HG03571 (cell line): Measurements from ENCODE around the gene SPPL2C.

Experiments used
- ATAC-seq: cut with Tn5 transposase; IDR thresholded peaks from one replicate; pipeline ENCODE4 v1.9.1; 2021; ENCODE audit not compliant: unreplicated experiment

SPPL2C gene

GRCh38 chr17:45828582-45829133 is 16.0 kb upstream of the SPPL2C start:
- ATAC-seq: no peak

- ATAC-seq: no peak
These were observed 10.8 kb upstream of the SPPL2C start for GRCh38 chr17:45833920-45834319.

DNA sequence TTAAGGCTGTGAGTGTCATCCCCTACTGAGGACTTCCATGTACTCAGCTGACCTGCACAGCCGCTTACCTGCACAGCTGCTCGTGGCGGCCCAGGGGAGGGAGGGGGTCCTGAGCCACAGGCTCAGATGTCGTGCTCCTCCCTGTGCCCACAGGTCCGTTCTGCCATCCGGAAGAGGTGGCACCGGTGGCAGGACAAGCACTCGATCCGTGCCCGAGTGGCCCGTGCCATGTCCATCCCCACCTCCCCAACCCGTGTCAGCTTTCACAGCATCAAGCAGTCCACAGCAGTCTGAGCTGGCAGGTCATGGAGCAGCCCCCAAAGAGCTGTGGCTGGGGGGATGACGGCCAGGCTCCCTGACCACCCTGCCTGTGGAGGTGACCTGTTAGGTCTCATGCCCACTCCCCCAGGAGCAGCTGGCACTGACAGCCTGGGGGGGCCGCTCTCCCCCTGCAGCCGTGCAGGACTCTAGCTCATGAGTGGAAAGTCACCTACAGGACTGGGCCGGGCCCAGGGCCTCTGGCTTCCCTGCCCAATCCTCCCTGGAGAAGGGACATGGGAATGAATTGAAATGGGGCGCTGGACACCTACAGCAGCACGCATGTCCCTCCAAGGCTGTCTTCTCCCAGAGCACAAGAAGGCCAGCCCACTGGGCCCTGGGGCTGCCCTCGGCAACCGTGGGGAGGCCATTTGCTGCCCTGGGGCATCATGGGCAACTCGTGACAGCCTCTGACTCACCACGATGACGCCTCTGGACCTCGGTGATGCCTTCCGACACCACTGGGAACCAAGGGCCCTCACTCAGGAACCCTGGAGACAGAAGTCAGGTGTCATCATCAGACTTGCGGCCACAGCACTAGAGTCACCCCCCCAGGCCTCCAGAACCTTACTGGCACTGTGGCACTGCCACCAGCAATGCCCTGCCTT is 9.9 kb upstream of the SPPL2C start:
- no peak for ATAC-seq

DNA sequence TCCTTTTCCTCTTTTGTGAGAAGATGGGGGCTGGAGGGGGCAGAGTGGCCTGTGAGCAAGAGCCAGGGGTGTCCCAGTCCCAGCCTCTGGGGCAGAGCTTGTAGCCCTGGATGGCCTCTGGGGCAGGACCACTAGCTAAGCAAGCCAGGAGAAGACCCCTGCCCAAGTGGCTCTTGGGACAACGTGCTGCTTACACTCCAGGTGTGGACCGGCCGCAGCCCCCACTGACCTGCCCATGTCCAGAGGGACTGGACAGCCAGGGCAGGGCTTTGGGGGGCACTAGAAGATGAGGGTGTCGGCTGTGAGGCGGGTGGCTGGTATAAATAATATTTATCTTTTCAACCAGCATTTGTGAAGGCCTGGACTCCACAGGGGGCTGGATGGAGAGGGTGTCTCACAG is 9.2 kb upstream of the SPPL2C start:
- ATAC-seq: no peak

DNA sequence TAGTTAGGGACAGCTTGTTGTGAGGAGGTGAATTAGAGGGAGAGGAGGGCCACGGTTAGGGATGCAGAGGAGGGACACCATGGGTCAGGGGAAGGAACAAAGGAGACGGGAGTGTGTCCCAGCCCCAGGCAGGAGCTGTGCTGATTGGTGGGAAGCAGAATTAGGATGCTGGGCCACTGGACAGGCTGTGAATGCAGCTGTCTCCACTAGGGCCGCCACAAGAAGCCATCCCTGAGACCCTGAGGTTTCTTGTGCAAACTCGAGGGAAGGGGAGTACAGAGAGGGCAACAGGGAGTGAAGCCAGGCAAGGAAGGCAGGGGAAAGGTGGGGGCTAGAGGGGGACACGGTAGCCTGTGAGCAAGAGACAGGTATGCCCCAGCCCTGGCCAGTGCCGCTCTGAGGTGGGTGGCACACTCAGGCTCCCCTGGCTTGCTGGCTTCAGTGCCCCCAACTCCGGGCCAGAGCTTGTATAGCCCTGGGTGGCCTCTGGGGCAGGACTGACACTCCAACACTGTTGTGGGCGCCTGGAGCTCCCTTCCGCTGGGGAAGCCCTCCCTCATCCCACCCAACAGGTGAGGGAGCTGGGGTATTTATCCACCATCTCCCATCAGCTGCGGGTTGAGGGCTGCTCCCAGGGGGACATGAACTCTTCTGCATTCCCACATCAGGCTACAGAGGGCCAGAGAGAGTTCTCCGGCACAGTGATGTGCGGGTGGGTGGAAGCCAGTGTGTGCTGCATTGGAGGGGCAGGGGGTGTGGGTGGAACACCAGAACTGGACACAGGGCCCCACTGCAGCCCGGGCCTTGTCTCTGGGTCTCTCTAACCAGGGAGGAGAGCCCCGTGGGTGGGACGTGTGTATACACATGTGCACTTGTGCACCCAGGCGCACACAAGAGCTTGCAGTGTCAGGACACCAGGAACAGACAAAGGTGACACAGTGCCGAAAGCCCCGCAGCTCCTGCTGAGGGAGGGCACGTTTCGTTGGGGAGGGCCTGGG is 8.3 kb upstream of the SPPL2C start:
- ATAC-seq: no peak

DNA sequence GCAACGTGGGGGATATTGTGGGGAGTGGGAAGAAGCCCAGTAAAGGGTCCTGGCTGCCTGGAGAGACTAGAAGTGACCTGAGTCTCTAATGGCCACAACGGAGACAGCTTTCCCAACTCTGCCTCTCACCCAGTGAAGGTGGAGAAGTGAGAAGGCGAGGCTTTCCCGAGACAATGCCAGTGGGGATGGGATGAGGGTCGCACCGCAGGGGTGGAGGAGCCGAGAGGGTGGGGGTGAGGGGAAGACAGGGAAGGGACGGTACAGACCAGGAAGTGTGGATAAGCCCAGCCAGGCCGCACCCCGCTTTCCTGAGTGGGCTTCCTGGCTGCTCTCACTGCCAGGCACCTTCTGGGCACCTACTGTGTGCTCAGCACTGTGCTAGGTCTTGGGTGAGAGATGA is 7.5 kb upstream of the SPPL2C start:
- ATAC-seq: no peak

DNA sequence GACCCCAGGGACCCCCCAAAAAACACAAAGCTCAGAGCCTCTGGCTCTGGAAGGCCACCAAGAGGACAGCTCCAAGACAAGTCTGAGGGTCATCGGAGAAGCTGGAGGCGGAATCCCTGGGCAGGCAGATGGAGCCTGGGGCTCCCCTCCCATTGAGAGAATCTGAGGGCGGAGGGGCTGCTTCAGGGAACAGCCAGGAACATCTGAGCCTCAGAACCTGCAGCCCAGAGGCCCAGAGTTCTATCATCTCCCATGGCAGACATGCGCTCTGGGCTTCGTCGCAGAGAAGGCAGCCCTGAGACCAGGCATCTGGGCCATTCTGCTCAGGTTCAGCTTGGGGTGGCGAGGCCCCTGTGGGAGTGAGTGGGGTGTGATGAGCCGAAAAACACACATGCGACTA is 7.1 kb upstream of the SPPL2C start:
- no peak for ATAC-seq

GRCh38 chr17:45838751-45839295 is 5.9 kb upstream of the SPPL2C start:
- ATAC-seq: no peak

- no peak for ATAC-seq
These were observed 5.2 kb upstream of the SPPL2C start for GRCh38 chr17:45839442-45839841.

- no peak for ATAC-seq
These were observed 3.5 kb upstream of the SPPL2C start for GRCh38 chr17:45841186-45841585.

DNA sequence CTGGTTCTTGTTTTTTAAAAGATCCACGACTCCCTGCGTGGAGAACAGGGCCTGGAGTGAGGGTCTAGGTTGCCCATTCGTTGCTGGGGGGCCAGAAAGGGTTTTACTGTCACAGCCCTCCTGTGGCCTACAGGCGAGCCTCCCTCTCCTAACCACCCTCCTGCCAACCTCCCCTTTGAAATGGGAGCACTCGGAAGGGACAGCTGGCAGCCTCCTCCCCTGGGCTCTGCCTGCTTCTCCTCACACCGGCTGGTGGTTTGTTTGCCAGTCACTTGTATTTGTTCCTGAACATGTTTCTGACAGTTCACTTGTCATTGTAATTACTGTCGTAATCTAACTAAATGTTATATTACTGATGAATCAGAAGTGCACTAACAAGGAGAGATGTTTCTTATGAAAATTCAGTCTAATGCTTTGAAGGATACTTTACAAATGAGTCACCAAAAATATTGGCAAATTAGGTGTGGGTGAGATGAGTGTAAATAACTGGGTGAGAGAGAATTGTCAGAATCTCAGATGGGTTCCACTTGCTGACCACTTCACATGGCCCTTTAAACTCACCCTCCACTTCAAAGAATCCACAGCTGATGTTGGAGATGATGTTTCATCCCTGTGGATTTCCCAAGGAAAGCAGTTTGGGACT is 2.7 kb upstream of the SPPL2C start:
- ATAC-seq: no peak

DNA sequence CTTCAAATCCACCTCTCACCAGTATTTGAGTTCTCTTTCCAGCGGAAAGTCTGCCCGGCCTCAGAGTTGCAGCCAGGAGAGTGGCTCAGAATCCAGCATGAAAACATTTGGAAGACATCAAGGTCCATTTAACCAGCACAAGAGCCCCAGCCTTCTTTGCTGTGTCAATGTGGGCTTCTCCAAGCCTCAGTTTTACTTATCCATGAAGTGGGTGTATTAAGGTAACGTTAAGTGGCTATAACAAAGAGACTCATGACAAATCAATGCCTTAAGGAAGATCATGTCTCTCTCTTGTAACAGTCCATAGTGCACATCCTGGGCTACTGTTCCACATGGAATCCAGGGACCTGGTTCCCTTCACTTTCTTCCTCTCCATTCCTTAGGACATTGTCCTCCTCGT is 959 bp upstream of the SPPL2C start:
- ATAC-seq: no peak

GRCh38 chr17:45845376-45846185 is 900 bp downstream of the SPPL2C start:
- no peak for ATAC-seq

- ATAC-seq: no peak
These were observed 1.5 kb downstream of the SPPL2C start for GRCh38 chr17:45846223-45846622.

GRCh38 chr17:45846646-45847045 is 2.0 kb downstream of the SPPL2C start:
- no peak for ATAC-seq

GRCh38 chr17:45847101-45847500 is 2.4 kb downstream of the SPPL2C start:
- ATAC-seq: no peak

GRCh38 chr17:45847747-45848146 is 3.1 kb downstream of the SPPL2C start:
- ATAC-seq: no peak

GRCh38 chr17:45848405-45848804 is 3.7 kb downstream of the SPPL2C start:
- ATAC-seq: no peak

- ATAC-seq: no peak
These were observed 4.3 kb downstream of the SPPL2C start for GRCh38 chr17:45848868-45849535.
